Measurements from ENCODE around the gene PLPPR1. TPM values are rescaled to one million over a fixed set of nuclear protein-coding genes. Genes with fewer than 3 reads are reported as not detected.

PLPPR1 gene
- total RNA-seq: under 0.01 TPM in 1 of 2 replicates, not detected in the other

GRCh38 chr9:101028346-101029314 lies at the start of gene PLPPR1:
Gene PLPPR1, plus strand, starts transcription at chr9:101028727.

Data from tracheal epithelial cell (primary cell).